Right lobe of liver (tissue), 4 donors: ENCODE measurements around the gene AGAP2.

Experiments
- CTCF ChIP-seq, 4 donors: fragments of 200-600 bp in 3 of 4; fragments of 450-650 bp in 1 of 4; IDR thresholded peaks; one replicate each; pipeline versions ENCODE4 v1.5.1 to v1.8.0; 2016 to 2022; ENCODE audit warnings: antibody characterized with exemption in 4 of 4, mild to moderate bottlenecking in 2 of 4
- POLR2A ChIP-seq: fragments of 450-650 bp; IDR thresholded peaks from one replicate; pipeline ENCODE4 v1.6.1; 2017; ENCODE audit warnings: antibody characterized with exemption, mild to moderate bottlenecking
- donor health status: DM: no; HTN: no; CAD: no.
- donor health status: DM: no; HTN: no; CAD: no.
- donor health status: DM: no; HTN: yes; CAD: no.

DNA sequence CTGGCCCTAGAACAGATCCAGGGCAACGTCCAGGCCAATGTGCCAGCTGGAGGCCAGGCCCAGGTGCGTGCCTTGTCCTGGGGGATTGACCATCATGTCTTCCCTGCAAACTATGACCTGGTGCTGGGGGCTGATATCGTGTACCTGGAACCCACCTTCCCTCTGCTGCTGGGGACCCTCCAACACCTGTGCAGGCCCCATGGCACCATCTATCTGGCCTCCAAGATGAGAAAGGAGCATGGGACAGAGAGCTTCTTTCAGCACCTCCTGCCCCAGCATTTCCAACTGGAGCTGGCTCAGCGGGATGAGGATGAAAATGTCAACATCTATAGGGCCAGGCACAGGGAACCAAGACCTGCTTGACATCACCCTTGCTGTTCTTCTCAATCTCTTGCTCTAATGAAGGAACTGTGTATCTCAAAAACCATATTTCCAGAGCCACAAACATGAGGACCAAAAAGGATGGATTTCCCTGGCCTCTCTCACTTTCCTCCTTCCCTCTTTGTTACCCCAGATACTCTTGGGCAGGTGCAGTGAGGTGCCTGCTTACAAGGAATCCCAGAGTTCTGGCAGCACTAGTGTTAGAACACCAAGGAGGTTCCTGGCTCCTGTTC is 41.8 kb upstream of the AGAP2 start:
- TF ChIP-seq POLR2A = no peak
- no peak for TF ChIP-seq CTCF (IDR thresholded peaks at IDR 0.05)
